ENCODE results near the gene NPHP1.

- TF ChIP-seq CTCF (IDR thresholded peaks at IDR 0.05), result no peak
- TF ChIP-seq ZFX (IDR thresholded peaks at IDR 0.05; ENCODE audit: borderline replicate concordance), result no peak
These were observed 104.3 kb downstream of the NPHP1 start for GRCh38 chr2:110100480-110100879.
